H9 (cell line): ENCODE results near the gene PLA2G5. TPM values are rescaled to one million over a fixed set of nuclear protein-coding genes. Genes with fewer than 3 reads are reported as not detected.

ENCODE experiments used
- DNase-seq: peaks from one replicate; pipeline ENCODE4 v3.0.0-alpha.2; 2017
- H2AFZ ChIP-seq: one replicate; pipeline ENCODE4 v1.6.1; 2013; ENCODE audit warnings: mild to moderate bottlenecking, low read length, control low read depth, moderate library complexity
- H2AK5ac ChIP-seq: 2 replicates; pipeline ENCODE4 v1.6.1; 2013; ENCODE audit warnings: low read length, control low read depth, mixed read lengths; ENCODE audit not compliant: insufficient read length
- H2BK120ac ChIP-seq: one replicate; pipeline ENCODE4 v1.6.1; 2013; ENCODE audit warnings: low read depth, mild to moderate bottlenecking, low read length, control low read depth, inconsistent platforms; ENCODE audit not compliant: poor library complexity, severe bottlenecking
- H2BK12ac ChIP-seq: 2 replicates; pipeline ENCODE4 v1.6.1; 2013; ENCODE audit warnings: low read length, control low read depth, mixed read lengths, low read depth; ENCODE audit not compliant: insufficient read length
- H2BK15ac ChIP-seq: 2 replicates; pipeline ENCODE4 v1.6.1; 2013; ENCODE audit warnings: low read depth, low read length, control low read depth
- H2BK20ac ChIP-seq: one replicate; pipeline ENCODE4 v1.6.1; 2013; ENCODE audit warnings: low read depth, mild to moderate bottlenecking, low read length, control low read depth, inconsistent platforms; ENCODE audit not compliant: poor library complexity, severe bottlenecking
- H2BK5ac ChIP-seq: 2 replicates; pipeline ENCODE4 v1.6.1; 2013; ENCODE audit warnings: low read length, control low read depth, mixed read lengths; ENCODE audit not compliant: insufficient read length
- H3K14ac ChIP-seq: 2 replicates; pipeline ENCODE4 v1.6.1; 2013; ENCODE audit warnings: low read length, control low read depth; ENCODE audit not compliant: insufficient read depth
- H3K18ac ChIP-seq: 2 replicates; pipeline ENCODE4 v1.6.1; 2013; ENCODE audit warnings: low read depth, mild to moderate bottlenecking, mixed read lengths, low read length, control low read depth; ENCODE audit not compliant: insufficient read length
- H3K23ac ChIP-seq: 2 replicates; pipeline ENCODE4 v1.6.1; 2013; ENCODE audit warnings: low read length, control low read depth, mixed read lengths, low read depth; ENCODE audit not compliant: insufficient read length
- H3K23me2 ChIP-seq: 2 replicates; pipeline ENCODE4 v1.6.1; 2013; ENCODE audit warnings: low read depth, mild to moderate bottlenecking, mixed read lengths, low read length, control low read depth; ENCODE audit not compliant: insufficient read length, poor library complexity, severe bottlenecking
- H3K27ac ChIP-seq: 2 replicates; pipeline ENCODE4 v1.5.1; 2013; ENCODE audit warnings: low read length, control low read depth, mixed read lengths, low read depth; ENCODE audit not compliant: insufficient read length
- H3K27me3 ChIP-seq: 2 replicates; pipeline ENCODE4 v1.6.1; 2013; ENCODE audit warnings: low read length, control low read depth, inconsistent platforms; ENCODE audit not compliant: insufficient read depth
- H3K4ac ChIP-seq: 2 replicates; pipeline ENCODE4 v1.6.1; 2013; ENCODE audit warnings: low read depth, mild to moderate bottlenecking, control low read depth, inconsistent platforms, low read length, moderate library complexity
- H3K4me1 ChIP-seq: 2 replicates; pipeline ENCODE4 v1.6.1; 2013; ENCODE audit warnings: low read length, control low read depth, inconsistent platforms; ENCODE audit not compliant: insufficient read depth
- H3K4me2 ChIP-seq: 2 replicates; pipeline ENCODE4 v1.6.1; 2013; ENCODE audit warnings: low read length, control low read depth, mixed read lengths; ENCODE audit not compliant: insufficient read length, insufficient read depth
- H3K56ac ChIP-seq: 2 replicates; pipeline ENCODE4 v1.6.1; 2013; ENCODE audit warnings: low read depth, mild to moderate bottlenecking, mixed read lengths, low read length, control low read depth; ENCODE audit not compliant: insufficient read length
- H3K79me1 ChIP-seq: 2 replicates; pipeline ENCODE4 v1.6.1; 2013; ENCODE audit warnings: low read depth, mild to moderate bottlenecking, moderate library complexity, low read length, control low read depth, inconsistent platforms; ENCODE audit not compliant: insufficient read depth, poor library complexity, severe bottlenecking
- H3K79me2 ChIP-seq: 2 replicates; pipeline ENCODE4 v1.6.1; 2013; ENCODE audit warnings: low read length, control low read depth, inconsistent platforms; ENCODE audit not compliant: insufficient read depth
- H3K9ac ChIP-seq: 2 replicates; pipeline ENCODE4 v1.6.1; 2013; ENCODE audit warnings: low read length, control low read depth, mixed read lengths; ENCODE audit not compliant: insufficient read length; ENCODE audit errors: extremely low read depth
- H3K9me3 ChIP-seq: one replicate; pipeline ENCODE4 v1.6.1; 2013; ENCODE audit warnings: low read depth, low read length, inconsistent platforms; ENCODE audit not compliant: control insufficient read depth
- H3T11ph ChIP-seq: one replicate; pipeline ENCODE4 v1.6.1; 2013; ENCODE audit warnings: mild to moderate bottlenecking, low read length, control low read depth, inconsistent platforms
- H4K20me1 ChIP-seq: one replicate; pipeline ENCODE4 v1.6.1; 2013; ENCODE audit not compliant: control insufficient read depth, insufficient read length, insufficient read depth
- H4K5ac ChIP-seq: 2 replicates; pipeline ENCODE4 v1.6.1; 2013; ENCODE audit warnings: low read depth, mild to moderate bottlenecking, mixed read lengths, low read length, control low read depth; ENCODE audit not compliant: insufficient read length
- H4K8ac ChIP-seq: replicated peaks from 2 replicates; pipeline ENCODE4 v1.6.1; 2013; ENCODE audit warnings: low read length, control low read depth, mixed read lengths, low read depth; ENCODE audit not compliant: insufficient read length
- H4K91ac ChIP-seq: 2 replicates; pipeline ENCODE4 v1.6.1; 2013; ENCODE audit warnings: low read depth, mild to moderate bottlenecking, moderate library complexity, mixed read lengths, low read length, control low read depth; ENCODE audit not compliant: insufficient read length
- H3K27ac Mint-ChIP-seq, 3 experiments: 2 replicates in 2 of 3; 3 replicates in 1 of 3; pipeline ENCODE4 v1.8.0; 2020 to 2021; ENCODE audit warnings: mixed read lengths in 3 of 3, mild to moderate bottlenecking in 1 of 3, moderate library complexity in 1 of 3
- H3K27me3 Mint-ChIP-seq: 2 replicates; pipeline ENCODE4 v1.8.0; 2021; ENCODE audit warnings: low read depth, mild to moderate bottlenecking, moderate library complexity, mixed read lengths
- H3K36me3 Mint-ChIP-seq, 3 experiments: 2 replicates in 2 of 3; 3 replicates in 1 of 3; pipeline ENCODE4 v1.8.0; 2020 to 2021; ENCODE audit warnings: low read depth in 3 of 3, mixed read lengths in 3 of 3; ENCODE audit not compliant: insufficient read depth in 1 of 3
- H3K4me1 Mint-ChIP-seq, 2 experiments: 2 replicates each; pipeline ENCODE4 v1.8.0; 2020; ENCODE audit warnings: mixed read lengths in 2 of 2
- H3K4me3 Mint-ChIP-seq, 2 experiments: 2 replicates in 1 of 2; 3 replicates in 1 of 2; pipeline ENCODE4 v1.8.0; 2020 to 2021; ENCODE audit warnings: mild to moderate bottlenecking in 2 of 2, mixed read lengths in 2 of 2, moderate library complexity in 1 of 2
- H3K9me3 Mint-ChIP-seq, 2 experiments: 2 replicates in 1 of 2; 3 replicates in 1 of 2; pipeline ENCODE4 v1.8.0; 2020; ENCODE audit warnings: mild to moderate bottlenecking in 2 of 2, mixed read lengths in 2 of 2, moderate library complexity in 1 of 2
- CTCF ChIP-seq: fragments of 200-600 bp; sonication (generic); conservative IDR thresholded peaks from 3 replicates; pipeline ENCODE4 v1.8.0; 2021; ENCODE audit warnings: antibody characterized with exemption, mild to moderate bottlenecking
- WGBS: extraction: QIAGEN DNeasy Blood & Tissue Kit; methylation state at CpG from one replicate; pipeline ENCODE4 v1.1.7; 2013; ENCODE audit warnings: missing lambda C conversion rate, low lambda C conversion rate, mixed read lengths; ENCODE audit not compliant: insufficient read length; ENCODE audit errors: extremely low coverage; 5-methylcytosine and 5-hydroxymethylcytosine counted together
- total RNA-seq: library from RNA; stranded (reverse); gene quantifications from 2 replicates; pipeline ENCODE4 v1.2.1, GENCODE V29; 2021

The PLA2G5 gene
- total RNA-seq, 1 experiment from 2014 or later: not detected

GRCh38 chr1:20090641-20091040, 20.6 kb downstream of the PLA2G5 start:
- Histone ChIP-seq H3K4me1 (no peaks in the 10 kb centered on the region), H3K14ac (no peak overlapping the region), H3T11ph (no peak overlapping the region), H3K9ac (no peak overlapping the region), H3K79me2 (no peaks in the 10 kb centered on the region), H3K56ac (no peak overlapping the region), H2BK15ac (no peak overlapping the region), H4K5ac (no peak overlapping the region), H3K4ac (no peak overlapping the region), H3K79me1 (no peaks in the 10 kb centered on the region), H4K91ac (no peak overlapping the region), H3K23me2 (no peaks in the 10 kb centered on the region), H2BK12ac (no peak overlapping the region), H2BK5ac (no peak overlapping the region), H2AK5ac (no peak overlapping the region), H2BK20ac (no peak overlapping the region), H3K27me3 (no peaks in the 10 kb centered on the region), H4K8ac (no peak overlapping the region), H2BK120ac (no peak overlapping the region), H3K23ac (no peak overlapping the region), H4K20me1 (no peaks in the 10 kb centered on the region), H3K4me2 (no peak overlapping the region), H3K27ac (no peak overlapping the region), H3K18ac (no peak overlapping the region), H3K9me3 (peaks cover 10% of the 10 kb centered on the region), H2AFZ (no peak overlapping the region)
- H3K9me3 Mint-ChIP-seq: peaks cover 20 to 33% of the 10 kb centered on the region in 2 experiments
- no peak overlapping the region for H3K4me3 Mint-ChIP-seq
- H3K27me3 Mint-ChIP-seq: peaks cover 32% of the 10 kb centered on the region
- no peak for DNase-seq
- H3K36me3 Mint-ChIP-seq: peaks cover 0 to 4% (median 0%) of the 10 kb centered on the region in 3 experiments; a peak in 2 of 7 replicates
- peaks cover 3 to 4% of the 10 kb centered on the region in 2 experiments for H3K4me1 Mint-ChIP-seq
- WGBS: no CpG with 5 or more reads among the region's 6 CpGs
- no peak for TF ChIP-seq CTCF
- H3K27ac Mint-ChIP-seq: no peak overlapping the region
